Epithelial cell of proximal tubule (primary cell): ENCODE measurements around the gene MAML3. TPM values are rescaled to one million over a fixed set of nuclear protein-coding genes. Genes with fewer than 3 reads are reported as not detected.

Experiments
- DNase-seq: peaks from one replicate; pipeline ENCODE4 v3.0.0-alpha.2; 2011; ENCODE audit warnings: low read depth
- H3K4me3 ChIP-seq: 2 replicates; pipeline ENCODE4 v1.5.1; 2011; ENCODE audit warnings: low read depth, mild to moderate bottlenecking, low read length
- CTCF ChIP-seq: conservative IDR thresholded peaks from 2 replicates; pipeline ENCODE4 v1.5.1; 2012; ENCODE audit warnings: low read depth, mild to moderate bottlenecking, low read length
- total RNA-seq: library from RNA; depleted of rRNA; stranded (reverse); fragments of >200 nt; gene quantifications from 2 replicates; pipeline ENCODE4 v1.2.3, GENCODE V29; 2015

The MAML3 gene
- total RNA-seq, 1 donor from 2014 or later, result 1.2 TPM

- TF ChIP-seq CTCF, result peak; percentile 65
- peak overlapping the region; percentile 60 for H3K4me3 ChIP-seq
- DNase-seq, result peak; percentile 67
Observed at GRCh38 chr4:139734875-139735380, 419.1 kb downstream of the MAML3 start.

- H3K4me3 ChIP-seq, result peak overlapping the region; percentile 60
- DNase-seq, result peak; percentile 45
- TF ChIP-seq CTCF, result no peak
Observed at GRCh38 chr4:139734201-139734874, 419.6 kb downstream of the MAML3 start.

- DNase-seq, result no peak
- no peak for TF ChIP-seq CTCF
- H3K4me3 ChIP-seq, result no peak overlapping the region
Observed at GRCh38 chr4:139732991-139733570, 420.9 kb downstream of the MAML3 start.

- DNase-seq, result no peak
- TF ChIP-seq CTCF, result no peak
- no peak overlapping the region for H3K4me3 ChIP-seq
Observed at GRCh38 chr4:139728840-139729239, 425.1 kb downstream of the MAML3 start.

- DNase-seq, result no peak
- TF ChIP-seq CTCF, result no peak
- no peak overlapping the region for H3K4me3 ChIP-seq
Observed at GRCh38 chr4:139728146-139728545, 425.8 kb downstream of the MAML3 start.

- no peak for DNase-seq
- TF ChIP-seq CTCF, result no peak
- H3K4me3 ChIP-seq, result no peak overlapping the region
Observed at GRCh38 chr4:139726615-139727014, 427.4 kb downstream of the MAML3 start.

- no peak overlapping the region for H3K4me3 ChIP-seq
- TF ChIP-seq CTCF, result no peak
- no peak for DNase-seq
Observed at GRCh38 chr4:139725236-139725635, 428.7 kb downstream of the MAML3 start.
